ENCODE data around the gene RALGPS2.

The RALGPS2 gene

DNA sequence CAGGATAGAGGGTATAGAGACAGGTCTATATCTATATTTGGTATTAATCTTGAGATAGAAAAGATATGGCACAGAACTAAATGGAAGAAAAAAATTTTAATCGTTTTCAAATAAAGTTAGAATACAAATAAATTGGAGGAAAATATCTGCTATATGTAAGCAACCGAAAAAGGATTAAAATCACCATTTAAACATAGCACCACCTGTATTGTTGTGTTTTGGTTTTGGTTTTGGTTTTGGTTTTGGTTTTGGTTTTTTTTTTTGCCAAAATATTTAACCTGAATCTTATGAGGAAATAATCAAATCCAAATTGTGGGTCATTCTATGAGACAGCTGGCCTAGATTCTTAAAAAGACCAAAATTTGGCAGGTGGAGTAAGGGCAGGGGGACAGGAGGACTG is 174.4 kb downstream of the RALGPS2 start:
- Histone ChIP-seq H3K27me3 (no peaks in the 10 kb centered on the region), H3K4me3 (ENCODE audit: low read depth in 1 of 2, low read length in 1 of 2) (no peak overlapping the region), H3K9me3 (no peaks in the 10 kb centered on the region), H3K36me3 (peaks cover 53% of the 10 kb centered on the region), H3K27ac (no peak overlapping the region), H3K4me1 (ENCODE audit: control insufficient read depth in 1 of 2, insufficient read depth in 1 of 2, low read depth in 1 of 2, low read length in 1 of 2) (no peaks in the 10 kb centered on the region)
- TF ChIP-seq, protein P1, sequence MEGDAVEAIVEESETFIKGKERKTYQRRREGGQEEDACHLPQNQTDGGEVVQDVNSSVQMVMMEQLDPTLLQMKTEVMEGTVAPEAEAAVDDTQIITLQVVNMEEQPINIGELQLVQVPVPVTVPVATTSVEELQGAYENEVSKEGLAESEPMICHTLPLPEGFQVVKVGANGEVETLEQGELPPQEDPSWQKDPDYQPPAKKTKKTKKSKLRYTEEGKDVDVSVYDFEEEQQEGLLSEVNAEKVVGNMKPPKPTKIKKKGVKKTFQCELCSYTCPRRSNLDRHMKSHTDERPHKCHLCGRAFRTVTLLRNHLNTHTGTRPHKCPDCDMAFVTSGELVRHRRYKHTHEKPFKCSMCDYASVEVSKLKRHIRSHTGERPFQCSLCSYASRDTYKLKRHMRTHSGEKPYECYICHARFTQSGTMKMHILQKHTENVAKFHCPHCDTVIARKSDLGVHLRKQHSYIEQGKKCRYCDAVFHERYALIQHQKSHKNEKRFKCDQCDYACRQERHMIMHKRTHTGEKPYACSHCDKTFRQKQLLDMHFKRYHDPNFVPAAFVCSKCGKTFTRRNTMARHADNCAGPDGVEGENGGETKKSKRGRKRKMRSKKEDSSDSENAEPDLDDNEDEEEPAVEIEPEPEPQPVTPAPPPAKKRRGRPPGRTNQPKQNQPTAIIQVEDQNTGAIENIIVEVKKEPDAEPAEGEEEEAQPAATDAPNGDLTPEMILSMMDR (IDR thresholded peaks at IDR 0.05): no peak

DNA sequence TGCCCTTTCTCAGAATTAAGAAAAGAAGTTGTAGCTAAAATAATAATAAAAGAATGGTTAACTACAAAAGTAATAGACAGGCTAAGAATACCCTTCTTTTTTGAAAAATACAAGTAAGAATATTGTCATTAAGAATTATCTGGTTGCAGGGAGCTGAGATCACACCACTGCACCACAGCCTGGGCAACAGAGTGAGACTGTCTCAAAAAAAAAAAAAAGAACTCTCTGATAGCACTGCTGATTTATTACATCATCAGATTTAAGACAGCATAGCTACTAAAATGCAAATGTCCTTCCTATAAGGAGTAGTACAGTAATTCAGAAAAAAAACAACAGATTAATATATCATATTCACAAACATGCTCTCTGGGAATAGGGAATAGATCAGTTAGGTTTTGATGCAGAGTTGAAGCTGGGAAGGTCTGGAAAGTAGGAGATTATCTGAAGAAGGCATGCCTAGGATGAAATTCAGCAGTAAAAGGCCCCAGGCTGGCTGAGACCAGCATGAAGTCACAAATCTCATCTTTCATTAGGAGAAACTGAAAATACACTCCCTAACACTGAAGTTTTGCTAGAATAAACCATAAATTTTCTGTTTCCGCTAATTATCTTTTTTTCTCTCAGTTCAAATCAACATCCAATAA is 176.6 kb downstream of the RALGPS2 start:
- H3K4me3 ChIP-seq (ENCODE audit: low read depth in 1 of 2, low read length in 1 of 2): no peak overlapping the region
- no peaks in the 10 kb centered on the region for H3K4me1 ChIP-seq (ENCODE audit: control insufficient read depth in 1 of 2, insufficient read depth in 1 of 2, low read depth in 1 of 2, low read length in 1 of 2)
- TF ChIP-seq, protein P1 (IDR thresholded peaks at IDR 0.05): no peak
- peaks cover 49% of the 10 kb centered on the region for H3K36me3 ChIP-seq
- no peaks in the 10 kb centered on the region for H3K27me3 ChIP-seq
- no peaks in the 10 kb centered on the region for H3K9me3 ChIP-seq
- H3K27ac ChIP-seq: no peak overlapping the region

DNA sequence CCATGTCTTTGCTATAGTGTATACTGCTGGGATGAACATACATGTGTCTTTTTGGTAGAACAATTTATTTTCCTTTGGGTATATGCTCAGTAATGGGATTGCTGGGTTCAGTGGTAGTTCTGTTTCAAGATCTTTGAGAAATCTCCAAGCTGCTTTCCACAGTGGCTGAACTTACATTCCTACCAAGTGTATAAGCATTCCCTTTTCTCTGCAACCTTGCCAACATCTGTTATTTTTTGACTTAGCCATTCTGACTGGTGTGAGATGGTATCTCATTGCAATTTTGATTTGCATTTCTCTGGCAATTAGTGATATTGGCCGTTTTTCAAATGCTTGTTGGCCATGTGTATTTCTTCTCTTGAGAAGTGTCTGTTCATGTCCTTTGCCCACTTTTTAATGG is 183.3 kb downstream of the RALGPS2 start:
- no peaks in the 10 kb centered on the region for H3K4me1 ChIP-seq (ENCODE audit: control insufficient read depth in 1 of 2, insufficient read depth in 1 of 2, low read depth in 1 of 2, low read length in 1 of 2)
- no peaks in the 10 kb centered on the region for H3K27me3 ChIP-seq
- H3K27ac ChIP-seq: no peak overlapping the region
- H3K9me3 ChIP-seq: no peaks in the 10 kb centered on the region
- TF ChIP-seq, protein P1 (IDR thresholded peaks at IDR 0.05): no peak
- H3K36me3 ChIP-seq: peaks cover 33% of the 10 kb centered on the region
- no peak overlapping the region for H3K4me3 ChIP-seq (ENCODE audit: low read depth in 1 of 2, low read length in 1 of 2)

DNA sequence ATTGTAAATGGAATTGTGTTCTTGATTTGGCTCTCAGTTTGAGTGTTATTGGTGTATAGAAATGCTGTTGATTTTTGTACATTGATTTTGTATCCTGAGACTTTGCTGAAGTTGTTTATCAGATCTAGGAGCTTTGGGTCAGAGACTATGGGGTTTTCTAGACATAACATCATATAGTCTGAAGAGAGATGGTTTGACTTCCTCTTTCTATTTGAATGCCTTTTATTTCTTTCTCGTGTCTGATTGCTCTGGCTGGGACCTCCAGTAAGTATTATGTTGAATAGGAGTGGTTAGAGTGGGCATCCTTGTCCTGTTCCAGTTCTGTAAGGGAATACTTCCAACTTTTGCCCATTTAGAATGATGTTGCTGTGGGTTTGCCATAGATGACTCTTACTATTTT is 185.0 kb downstream of the RALGPS2 start:
- Histone ChIP-seq H3K27ac (no peak overlapping the region), H3K36me3 (peaks cover 44% of the 10 kb centered on the region), H3K9me3 (no peaks in the 10 kb centered on the region), H3K4me3 (ENCODE audit: low read depth in 1 of 2, low read length in 1 of 2) (no peak overlapping the region), H3K27me3 (no peaks in the 10 kb centered on the region), H3K4me1 (ENCODE audit: control insufficient read depth in 1 of 2, insufficient read depth in 1 of 2, low read depth in 1 of 2, low read length in 1 of 2) (no peaks in the 10 kb centered on the region)
- TF ChIP-seq, protein P1 (IDR thresholded peaks at IDR 0.05): no peak

DNA sequence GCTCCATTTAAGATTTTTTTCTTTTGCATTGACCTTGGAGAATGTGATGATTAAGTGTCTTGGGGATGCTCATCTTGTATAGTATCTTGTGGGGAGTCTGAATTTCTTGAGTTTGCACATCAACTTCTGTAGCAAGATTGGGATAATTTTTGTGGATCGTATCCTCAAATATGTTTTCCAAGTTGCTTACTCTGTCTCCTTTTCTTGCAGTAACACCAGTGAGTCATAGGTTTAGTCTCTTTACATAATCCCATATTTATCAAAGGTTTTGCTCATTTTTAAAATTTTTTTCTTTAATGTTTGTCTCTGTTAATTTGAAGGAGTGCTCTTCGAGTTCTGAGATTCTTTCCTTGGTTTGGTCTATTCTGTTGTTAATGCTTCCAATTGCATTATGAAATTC is 187.6 kb downstream of the RALGPS2 start:
- no peak overlapping the region for H3K27ac ChIP-seq
- H3K4me1 ChIP-seq (ENCODE audit: control insufficient read depth in 1 of 2, insufficient read depth in 1 of 2, low read depth in 1 of 2, low read length in 1 of 2): no peaks in the 10 kb centered on the region
- peaks cover 50% of the 10 kb centered on the region for H3K36me3 ChIP-seq
- no peaks in the 10 kb centered on the region for H3K9me3 ChIP-seq
- TF ChIP-seq, protein P1 (IDR thresholded peaks at IDR 0.05): no peak
- H3K27me3 ChIP-seq: no peaks in the 10 kb centered on the region
- H3K4me3 ChIP-seq (ENCODE audit: low read depth in 1 of 2, low read length in 1 of 2): no peak overlapping the region

All from neutrophil (primary cell).